ENCODE data around the gene HK1.

The HK1 gene

DNA sequence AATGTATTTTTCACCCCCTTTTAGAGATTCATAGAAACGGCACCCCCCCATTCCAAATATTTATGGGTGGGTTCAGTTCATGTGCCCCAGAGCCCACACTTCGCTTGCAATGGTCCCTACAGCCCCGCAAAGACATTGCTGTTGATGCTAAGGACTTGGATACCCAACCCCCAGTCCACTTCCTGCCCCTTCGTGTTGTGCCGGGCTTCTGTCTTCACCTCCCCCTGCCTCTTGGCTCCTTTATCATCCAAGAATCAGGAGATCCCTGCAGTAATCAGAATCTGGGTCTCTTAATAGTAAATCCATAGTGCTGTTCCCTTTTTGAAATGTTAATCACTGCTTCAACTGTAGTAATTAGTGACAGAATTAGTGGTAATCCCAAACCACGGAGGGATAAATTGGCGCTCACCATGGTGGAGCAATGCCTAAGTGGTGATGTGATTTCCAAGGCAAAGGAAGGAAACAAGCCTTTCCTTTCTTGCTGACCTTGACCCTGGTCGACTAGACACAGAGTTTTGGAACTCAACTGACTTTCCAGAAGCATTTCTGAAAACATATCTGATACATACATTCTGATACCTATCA, 67.7 kb downstream of the HK1 start:
- TF ChIP-seq TOX (CRISPR knock-in tag; IDR thresholded peaks at IDR 0.05; ENCODE audit: borderline replicate concordance) (no peak), ARNTL (CRISPR knock-in tag; IDR thresholded peaks at IDR 0.05; ENCODE audit: borderline replicate concordance, low read depth) (no peak), ZNF70 (CRISPR knock-in tag; IDR thresholded peaks at IDR 0.05) (no peak), OSR1 (CRISPR knock-in tag; IDR thresholded peaks at IDR 0.05) (no peak), BACH2 (CRISPR knock-in tag; IDR thresholded peaks at IDR 0.05; ENCODE audit: borderline replicate concordance) (no peak), CSDC2 (CRISPR knock-in tag; IDR thresholded peaks at IDR 0.05) (no peak), GLIS3 (CRISPR knock-in tag; IDR thresholded peaks at IDR 0.05) (no peak), RARB (CRISPR knock-in tag; IDR thresholded peaks at IDR 0.05) (no peak), ISL1 (CRISPR knock-in tag; IDR thresholded peaks at IDR 0.05) (no peak), ZNF565 (CRISPR knock-in tag; conservative IDR thresholded peaks at IDR 0.05; ENCODE audit: low read depth) (no peak), ZNF8 (CRISPR knock-in tag; IDR thresholded peaks at IDR 0.05) (no peak)
- TF ChIP-seq, protein P1, sequence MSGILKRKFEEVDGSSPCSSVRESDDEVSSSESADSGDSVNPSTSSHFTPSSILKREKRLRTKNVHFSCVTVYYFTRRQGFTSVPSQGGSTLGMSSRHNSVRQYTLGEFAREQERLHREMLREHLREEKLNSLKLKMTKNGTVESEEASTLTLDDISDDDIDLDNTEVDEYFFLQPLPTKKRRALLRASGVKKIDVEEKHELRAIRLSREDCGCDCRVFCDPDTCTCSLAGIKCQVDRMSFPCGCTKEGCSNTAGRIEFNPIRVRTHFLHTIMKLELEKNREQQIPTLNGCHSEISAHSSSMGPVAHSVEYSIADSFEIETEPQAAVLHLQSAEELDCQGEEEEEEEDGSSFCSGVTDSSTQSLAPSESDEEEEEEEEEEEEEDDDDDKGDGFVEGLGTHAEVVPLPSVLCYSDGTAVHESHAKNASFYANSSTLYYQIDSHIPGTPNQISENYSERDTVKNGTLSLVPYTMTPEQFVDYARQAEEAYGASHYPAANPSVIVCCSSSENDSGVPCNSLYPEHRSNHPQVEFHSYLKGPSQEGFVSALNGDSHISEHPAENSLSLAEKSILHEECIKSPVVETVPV (CRISPR knock-in tag; IDR thresholded peaks at IDR 0.05): no peak
- TF ChIP-seq, protein P2, sequence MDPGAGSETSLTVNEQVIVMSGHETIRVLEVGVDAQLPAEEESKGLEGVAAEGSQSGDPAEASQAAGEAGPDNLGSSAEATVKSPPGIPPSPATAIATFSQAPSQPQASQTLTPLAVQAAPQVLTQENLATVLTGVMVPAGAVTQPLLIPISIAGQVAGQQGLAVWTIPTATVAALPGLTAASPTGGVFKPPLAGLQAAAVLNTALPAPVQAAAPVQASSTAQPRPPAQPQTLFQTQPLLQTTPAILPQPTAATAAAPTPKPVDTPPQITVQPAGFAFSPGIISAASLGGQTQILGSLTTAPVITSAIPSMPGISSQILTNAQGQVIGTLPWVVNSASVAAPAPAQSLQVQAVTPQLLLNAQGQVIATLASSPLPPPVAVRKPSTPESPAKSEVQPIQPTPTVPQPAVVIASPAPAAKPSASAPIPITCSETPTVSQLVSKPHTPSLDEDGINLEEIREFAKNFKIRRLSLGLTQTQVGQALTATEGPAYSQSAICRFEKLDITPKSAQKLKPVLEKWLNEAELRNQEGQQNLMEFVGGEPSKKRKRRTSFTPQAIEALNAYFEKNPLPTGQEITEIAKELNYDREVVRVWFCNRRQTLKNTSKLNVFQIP (CRISPR knock-in tag; IDR thresholded peaks at IDR 0.05; ENCODE audit: borderline replicate concordance, low read depth): no peak
- TF ChIP-seq, protein P3, sequence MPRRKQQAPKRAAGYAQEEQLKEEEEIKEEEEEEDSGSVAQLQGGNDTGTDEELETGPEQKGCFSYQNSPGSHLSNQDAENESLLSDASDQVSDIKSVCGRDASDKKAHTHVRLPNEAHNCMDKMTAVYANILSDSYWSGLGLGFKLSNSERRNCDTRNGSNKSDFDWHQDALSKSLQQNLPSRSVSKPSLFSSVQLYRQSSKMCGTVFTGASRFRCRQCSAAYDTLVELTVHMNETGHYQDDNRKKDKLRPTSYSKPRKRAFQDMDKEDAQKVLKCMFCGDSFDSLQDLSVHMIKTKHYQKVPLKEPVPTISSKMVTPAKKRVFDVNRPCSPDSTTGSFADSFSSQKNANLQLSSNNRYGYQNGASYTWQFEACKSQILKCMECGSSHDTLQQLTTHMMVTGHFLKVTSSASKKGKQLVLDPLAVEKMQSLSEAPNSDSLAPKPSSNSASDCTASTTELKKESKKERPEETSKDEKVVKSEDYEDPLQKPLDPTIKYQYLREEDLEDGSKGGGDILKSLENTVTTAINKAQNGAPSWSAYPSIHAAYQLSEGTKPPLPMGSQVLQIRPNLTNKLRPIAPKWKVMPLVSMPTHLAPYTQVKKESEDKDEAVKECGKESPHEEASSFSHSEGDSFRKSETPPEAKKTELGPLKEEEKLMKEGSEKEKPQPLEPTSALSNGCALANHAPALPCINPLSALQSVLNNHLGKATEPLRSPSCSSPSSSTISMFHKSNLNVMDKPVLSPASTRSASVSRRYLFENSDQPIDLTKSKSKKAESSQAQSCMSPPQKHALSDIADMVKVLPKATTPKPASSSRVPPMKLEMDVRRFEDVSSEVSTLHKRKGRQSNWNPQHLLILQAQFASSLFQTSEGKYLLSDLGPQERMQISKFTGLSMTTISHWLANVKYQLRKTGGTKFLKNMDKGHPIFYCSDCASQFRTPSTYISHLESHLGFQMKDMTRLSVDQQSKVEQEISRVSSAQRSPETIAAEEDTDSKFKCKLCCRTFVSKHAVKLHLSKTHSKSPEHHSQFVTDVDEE (CRISPR knock-in tag; IDR thresholded peaks at IDR 0.05): no peak
- TF ChIP-seq, protein P4, sequence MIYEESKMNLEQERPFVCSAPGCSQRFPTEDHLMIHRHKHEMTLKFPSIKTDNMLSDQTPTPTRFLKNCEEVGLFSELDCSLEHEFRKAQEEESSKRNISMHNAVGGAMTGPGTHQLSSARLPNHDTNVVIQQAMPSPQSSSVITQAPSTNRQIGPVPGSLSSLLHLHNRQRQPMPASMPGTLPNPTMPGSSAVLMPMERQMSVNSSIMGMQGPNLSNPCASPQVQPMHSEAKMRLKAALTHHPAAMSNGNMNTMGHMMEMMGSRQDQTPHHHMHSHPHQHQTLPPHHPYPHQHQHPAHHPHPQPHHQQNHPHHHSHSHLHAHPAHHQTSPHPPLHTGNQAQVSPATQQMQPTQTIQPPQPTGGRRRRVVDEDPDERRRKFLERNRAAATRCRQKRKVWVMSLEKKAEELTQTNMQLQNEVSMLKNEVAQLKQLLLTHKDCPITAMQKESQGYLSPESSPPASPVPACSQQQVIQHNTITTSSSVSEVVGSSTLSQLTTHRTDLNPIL (CRISPR knock-in tag; IDR thresholded peaks at IDR 0.05; ENCODE audit: low read depth): no peak

DNA sequence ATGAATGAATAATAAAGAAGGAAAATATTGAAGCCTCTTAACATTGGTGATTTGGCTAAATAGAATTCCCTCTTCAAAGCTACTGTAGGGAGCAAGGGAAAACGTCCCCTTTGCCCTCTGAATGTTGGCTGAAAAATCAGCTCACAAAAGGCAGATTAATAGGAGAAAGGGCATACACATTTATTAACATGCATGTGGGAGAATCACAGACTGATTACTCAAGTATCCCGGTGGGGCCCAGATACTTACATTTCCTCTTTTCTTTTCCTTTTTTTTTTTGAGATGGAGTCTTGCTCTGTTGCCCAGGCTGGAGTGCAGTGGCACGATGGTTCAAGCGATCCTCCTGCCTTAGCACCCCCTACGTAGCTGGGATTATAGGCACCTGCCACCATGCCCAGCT, 68.5 kb downstream of the HK1 start:
- ATAC-seq: no peak
- TF ChIP-seq ZC3H10 (CRISPR knock-in tag; IDR thresholded peaks at IDR 0.05): no peak
- TF ChIP-seq, protein P3 (CRISPR knock-in tag; IDR thresholded peaks at IDR 0.05): no peak
- TF ChIP-seq ZFP30 (CRISPR knock-in tag; IDR thresholded peaks at IDR 0.05): no peak
- TF ChIP-seq, protein P1 (CRISPR knock-in tag; IDR thresholded peaks at IDR 0.05): no peak
- TF ChIP-seq TOX (CRISPR knock-in tag; IDR thresholded peaks at IDR 0.05; ENCODE audit: borderline replicate concordance): no peak
- no peak for TF ChIP-seq CSDC2 (CRISPR knock-in tag; IDR thresholded peaks at IDR 0.05)
- no peak for TF ChIP-seq ESRRG (CRISPR knock-in tag; IDR thresholded peaks at IDR 0.05)
- no peak for TF ChIP-seq BACH2 (CRISPR knock-in tag; IDR thresholded peaks at IDR 0.05; ENCODE audit: borderline replicate concordance)
- TF ChIP-seq GLIS3 (CRISPR knock-in tag; IDR thresholded peaks at IDR 0.05): no peak
- no peak for TF ChIP-seq TCF4 (CRISPR knock-in tag; IDR thresholded peaks at IDR 0.05; ENCODE audit: borderline replicate concordance)
- TF ChIP-seq, protein P4 (CRISPR knock-in tag; IDR thresholded peaks at IDR 0.05; ENCODE audit: low read depth): no peak
- TF ChIP-seq ISL1 (CRISPR knock-in tag; IDR thresholded peaks at IDR 0.05): no peak
- no peak for TF ChIP-seq RARB (CRISPR knock-in tag; IDR thresholded peaks at IDR 0.05)
- TF ChIP-seq ZNF565 (CRISPR knock-in tag; conservative IDR thresholded peaks at IDR 0.05; ENCODE audit: low read depth): no peak

More for the DNA sequence above, 67.7 kb downstream of the HK1 start:
- no peak for ATAC-seq
